HepG2 (cell line): ENCODE measurements around the gene ASXL1. TPM values are rescaled to one million over a fixed set of nuclear protein-coding genes. Genes with fewer than 3 reads are reported as not detected.
A peak's percentile ranks its signal among the peaks of the same experiment; 100 is the strongest.

Source experiments
- AGO2 ChIP-seq: fragments of 200-400 bp; formaldehyde crosslinking; optimal IDR thresholded peaks from 2 replicates; pipeline ENCODE3; 2017; ENCODE audit warnings: mild to moderate bottlenecking, low read depth, low read length, moderate library complexity
- DPF2 ChIP-seq: sonication (generic); formaldehyde crosslinking; IDR thresholded peaks from 2 replicates; pipeline ENCODE4 v1.4.0; 2020; ENCODE audit warnings: mild to moderate bottlenecking, low read depth, missing genetic modification reagents, borderline replicate concordance
- EP300 ChIP-seq, 3 experiments: sonication (generic) in 1 of 3; formaldehyde crosslinking in 1 of 3; IDR thresholded peaks; 2 replicates each; pipeline versions ENCODE4 v1.5.1 to v1.6.1; 2011 to 2020; ENCODE audit warnings: low read depth in 2 of 3, low read length in 2 of 3, borderline replicate concordance in 1 of 3, improper control_type of control experiment in 1 of 3, mild to moderate bottlenecking in 1 of 3, missing genetic modification reagents in 1 of 3, moderate library complexity in 1 of 3
- JARID2 ChIP-seq: sonication (generic); formaldehyde crosslinking; IDR thresholded peaks from 2 replicates; pipeline ENCODE4 v1.8.1; 2023; ENCODE audit warnings: missing genetic modification reagents, inconsistent platforms; ENCODE audit not compliant: insufficient replicate concordance
- MLLT10 ChIP-seq: sonication (generic); formaldehyde crosslinking; IDR thresholded peaks from 2 replicates; pipeline ENCODE4 v1.4.0; 2020; ENCODE audit warnings: missing genetic modification reagents
- PCBP1 ChIP-seq: fragments of 200-400 bp; formaldehyde crosslinking; IDR thresholded peaks from 2 replicates; pipeline ENCODE4 v1.6.1; 2017; ENCODE audit warnings: mild to moderate bottlenecking, low read depth, low read length, borderline replicate concordance
- RARG ChIP-seq: sonication (generic); formaldehyde crosslinking; IDR thresholded peaks from 2 replicates; pipeline ENCODE4 v1.4.0; 2020; ENCODE audit warnings: low read depth, mild to moderate bottlenecking, missing genetic modification reagents
- SKI ChIP-seq: fragments of 450-650 bp; IDR thresholded peaks from one replicate; pipeline ENCODE4 v1.6.1; 2018; ENCODE audit warnings: mild to moderate bottlenecking; ENCODE audit not compliant: partially characterized antibody
- SRSF1 ChIP-seq: fragments of 200-400 bp; formaldehyde crosslinking; optimal IDR thresholded peaks from 2 replicates; pipeline ENCODE3; 2017; ENCODE audit warnings: mild to moderate bottlenecking, low read depth, low read length, moderate library complexity
- U2AF2 ChIP-seq: fragments of 200-400 bp; formaldehyde crosslinking; IDR thresholded peaks from 2 replicates; pipeline ENCODE4 v1.6.1; 2017; ENCODE audit warnings: low read depth, mild to moderate bottlenecking, low read length
- ZBTB2 ChIP-seq: sonication (generic); formaldehyde crosslinking; IDR thresholded peaks from 2 replicates; pipeline ENCODE4 v1.8.0; 2022; ENCODE audit warnings: low read depth, missing genetic modification reagents
- ZFP37 ChIP-seq: sonication (generic); formaldehyde crosslinking; IDR thresholded peaks from 2 replicates; pipeline ENCODE4 v1.4.0; 2020; ENCODE audit warnings: missing genetic modification reagents, borderline replicate concordance
- ZNF350 ChIP-seq: sonication (generic); formaldehyde crosslinking; IDR thresholded peaks from 2 replicates; pipeline ENCODE4 v1.4.0; 2020; ENCODE audit warnings: mild to moderate bottlenecking, low read depth, missing genetic modification reagents, borderline replicate concordance
- ZNF446 ChIP-seq: sonication (generic); formaldehyde crosslinking; IDR thresholded peaks from 2 replicates; pipeline ENCODE4 v1.5.0; 2020; ENCODE audit warnings: mild to moderate bottlenecking, missing genetic modification reagents
- ZNF512B ChIP-seq: sonication (generic); formaldehyde crosslinking; IDR thresholded peaks from 2 replicates; pipeline ENCODE4 v1.5.1; 2020; ENCODE audit warnings: missing genetic modification reagents, mild to moderate bottlenecking, borderline replicate concordance
- ZNF614 ChIP-seq: IDR thresholded peaks from 2 replicates; pipeline ENCODE4 v1.6.1; 2018; ENCODE audit warnings: missing biosample characterization, missing genetic modification reagents, inconsistent platforms, borderline replicate concordance
- ZNF841 ChIP-seq: sonication (generic); formaldehyde crosslinking; IDR thresholded peaks from 2 replicates; pipeline ENCODE4 v1.8.1; 2023; ENCODE audit warnings: missing genetic modification reagents, borderline replicate concordance
- ZSCAN21 ChIP-seq: sonication (generic); formaldehyde crosslinking; IDR thresholded peaks from 2 replicates; pipeline ENCODE4 v1.8.0; 2022; ENCODE audit warnings: mild to moderate bottlenecking, missing genetic modification reagents, moderate library complexity, borderline replicate concordance
- polyA plus RNA-seq, 8 experiments: library from polyadenylated mRNA; depleted of rRNA in 3 of 8; stranded (reverse) in 7 of 8; unstranded in 1 of 8; fragments of >200 nt; fragmentation: Illumina TruSeq in 4 of 8; extraction: Trizol in 4 of 8; gene quantifications; 2 replicates each; pipeline versions ENCODE4 v1.2.1 to v1.2.3, GENCODE V29; 2011 to 2016; ENCODE audit warnings: low read depth in 4 of 8, missing spikeins in 1 of 8, mixed read lengths in 1 of 8; ENCODE audit not compliant: insufficient read depth in 1 of 8
- total RNA-seq, 5 experiments: library from RNA; depleted of rRNA; stranded (reverse); fragments of >200 nt; fragmentation: Illumina TruSeq; extraction: Trizol; gene quantifications; 2 replicates each; pipeline ENCODE4 v1.2.3, GENCODE V29; 2016; ENCODE audit warnings: low read depth in 1 of 5
- TF ChIP-seq, protein P1 (sequence below): sonication (generic); formaldehyde crosslinking; IDR thresholded peaks from 2 replicates; pipeline ENCODE4 v1.4.0; 2020; ENCODE audit warnings: mild to moderate bottlenecking, missing genetic modification reagents

Gene ASXL1
- total and polyA plus RNA-seq, 2 of the 13 experiments (the other 11 are each of a cell fraction or from before 2014, with no cell fraction given), result 62.1 to 74.8 TPM

DNA sequence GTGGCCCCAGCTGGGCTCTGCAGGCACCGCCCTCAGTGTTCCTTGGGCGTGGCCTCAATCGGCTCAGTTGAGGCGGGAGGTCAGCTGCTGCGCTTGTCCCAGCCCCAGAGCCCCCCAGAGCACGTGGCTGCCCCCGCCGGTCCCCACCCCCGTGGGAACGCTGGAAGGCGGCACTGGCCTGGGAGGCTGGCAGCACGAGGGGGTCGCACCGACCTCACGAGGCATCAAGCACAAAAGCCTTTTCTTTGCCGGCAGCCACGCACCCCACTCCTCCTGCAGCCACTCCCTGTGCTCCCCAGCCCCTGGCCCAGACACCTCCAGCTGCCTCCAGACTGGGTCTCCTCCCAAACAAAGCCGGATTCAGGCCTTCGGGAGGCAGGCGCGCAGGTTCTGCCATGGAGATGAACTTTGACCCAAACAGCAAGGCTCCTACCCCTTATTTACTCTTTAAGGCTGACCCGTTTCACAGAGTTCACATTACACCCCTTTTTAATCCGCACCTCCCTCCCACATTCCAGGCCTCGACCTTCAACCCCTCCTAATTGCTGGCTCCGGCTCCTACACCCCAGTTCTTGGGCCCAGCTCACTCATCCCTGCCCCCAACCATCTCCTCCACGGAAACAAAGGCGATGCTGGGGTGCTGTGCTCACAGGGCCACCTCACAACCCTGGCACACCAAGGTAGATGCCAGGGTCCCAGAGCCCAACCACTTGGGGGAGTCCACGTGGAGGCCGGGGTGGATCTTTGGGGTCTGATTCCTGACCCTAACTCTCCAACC is 115.3 kb downstream of the ASXL1 start (continued):
- no peak for TF ChIP-seq JARID2 (CRISPR knock-in tag)
- TF ChIP-seq EP300 (IDR thresholded peaks at IDR 0.05; ENCODE audit: low read depth in 2 of 2, low read length in 2 of 2), result peak; percentile 65 to 94; a peak in 3 of 4 replicates
- peak; percentile 78; the same call in 1 of the 2 replicates for TF ChIP-seq EP300 (CRISPR knock-in tag; IDR thresholded peaks at IDR 0.05; ENCODE audit: borderline replicate concordance)
- TF ChIP-seq ZNF350 (CRISPR knock-in tag), result peak; percentile 91
- no peak for TF ChIP-seq ZNF841
- peak; percentile 52; the same call in 1 of the 2 replicates for TF ChIP-seq PCBP1
- TF ChIP-seq ZBTB2 (CRISPR knock-in tag), result 0 out of 2 replicates have a peak, but pooled peaks have one; percentile 72
- TF ChIP-seq, protein P1, sequence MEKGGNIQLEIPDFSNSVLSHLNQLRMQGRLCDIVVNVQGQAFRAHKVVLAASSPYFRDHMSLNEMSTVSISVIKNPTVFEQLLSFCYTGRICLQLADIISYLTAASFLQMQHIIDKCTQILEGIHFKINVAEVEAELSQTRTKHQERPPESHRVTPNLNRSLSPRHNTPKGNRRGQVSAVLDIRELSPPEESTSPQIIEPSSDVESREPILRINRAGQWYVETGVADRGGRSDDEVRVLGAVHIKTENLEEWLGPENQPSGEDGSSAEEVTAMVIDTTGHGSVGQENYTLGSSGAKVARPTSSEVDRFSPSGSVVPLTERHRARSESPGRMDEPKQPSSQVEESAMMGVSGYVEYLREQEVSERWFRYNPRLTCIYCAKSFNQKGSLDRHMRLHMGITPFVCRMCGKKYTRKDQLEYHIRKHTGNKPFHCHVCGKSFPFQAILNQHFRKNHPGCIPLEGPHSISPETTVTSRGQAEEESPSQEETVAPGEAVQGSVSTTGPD (CRISPR knock-in tag), result peak; percentile 36; the same call in 1 of the 2 replicates
- TF ChIP-seq MLLT10 (CRISPR knock-in tag), result no peak
- no peak for TF ChIP-seq DPF2 (CRISPR knock-in tag)
- TF ChIP-seq U2AF2, result no peak
- no peak for TF ChIP-seq RARG (CRISPR knock-in tag)
- no peak for TF ChIP-seq AGO2
- peak; percentile 18; the same call in 1 of the 2 replicates for TF ChIP-seq ZNF614 (CRISPR knock-in tag)
- peak; percentile 95 for TF ChIP-seq ZNF446 (CRISPR knock-in tag)
- TF ChIP-seq SRSF1, result peak; percentile 13
- peak; percentile 89 for TF ChIP-seq ZSCAN21 (CRISPR knock-in tag)
- TF ChIP-seq ZFP37 (CRISPR knock-in tag), result 0 out of 2 replicates have a peak, but pooled peaks have one; percentile 59
- peak; percentile 85; the same call in 1 of the 2 replicates for TF ChIP-seq ZNF512B (CRISPR knock-in tag)
- TF ChIP-seq SKI, result peak; percentile 73
